SK-N-SH treated with all-trans-retinoic acid at 6 μM for 48 hours (cell line): ENCODE data around the gene SYDE1.

ENCODE experiments used
- ATAC-seq: fragments of 200-7000 bp; cut with Tn5 transposase; 3 replicates; pipeline ENCODE4 v1.9.1; 2020; ENCODE audit warnings: mild to moderate bottlenecking, moderate library complexity
- CREB5 ChIP-seq: fragments of 250-450 bp; sonication (Bioruptor Pico); IDR thresholded peaks from 2 replicates; pipeline ENCODE4 v1.5.1; 2020; ENCODE audit warnings: low read depth, mild to moderate bottlenecking, moderate library complexity
- CSDC2 ChIP-seq: fragments of 250-450 bp; sonication (Bioruptor Pico); IDR thresholded peaks from 2 replicates; pipeline ENCODE4 v1.5.0; 2020; ENCODE audit warnings: mild to moderate bottlenecking, moderate library complexity
- ESRRG ChIP-seq: fragments of 250-450 bp; sonication (Bioruptor Pico); IDR thresholded peaks from 2 replicates; pipeline ENCODE4 v1.6.1; 2021; ENCODE audit warnings: mild to moderate bottlenecking
- ISL1 ChIP-seq: fragments of 250-450 bp; sonication (Bioruptor Pico); IDR thresholded peaks from 2 replicates; pipeline ENCODE4 v2.1.2; 2022; ENCODE audit warnings: mild to moderate bottlenecking, moderate library complexity
- OSR1 ChIP-seq: fragments of 250-450 bp; sonication (Bioruptor Pico); IDR thresholded peaks from 2 replicates; pipeline ENCODE4 v1.8.0; 2022; ENCODE audit warnings: moderate library complexity, mild to moderate bottlenecking, inconsistent platforms
- PATZ1 ChIP-seq: fragments of 250-450 bp; sonication (Bioruptor Pico); IDR thresholded peaks from 2 replicates; pipeline ENCODE4 v1.8.0; 2020; ENCODE audit warnings: mild to moderate bottlenecking, moderate library complexity, borderline replicate concordance
- PPARA ChIP-seq: fragments of 250-450 bp; sonication (Bioruptor Pico); IDR thresholded peaks from 2 replicates; pipeline ENCODE4 v1.5.0; 2020; ENCODE audit warnings: mild to moderate bottlenecking, borderline replicate concordance
- SNAI2 ChIP-seq: fragments of 250-450 bp; sonication (Bioruptor Pico); IDR thresholded peaks from 2 replicates; pipeline ENCODE4 v1.5.0; 2020; ENCODE audit warnings: mild to moderate bottlenecking, moderate library complexity
- TCF4 ChIP-seq: fragments of 250-450 bp; sonication (Bioruptor Pico); IDR thresholded peaks from 2 replicates; pipeline ENCODE4 v1.8.0; 2021; ENCODE audit warnings: mild to moderate bottlenecking, moderate library complexity, borderline replicate concordance
- TSHZ2 ChIP-seq: fragments of 250-450 bp; sonication (Bioruptor Pico); IDR thresholded peaks from 2 replicates; pipeline ENCODE4 v1.5.0; 2020; ENCODE audit warnings: mild to moderate bottlenecking, moderate library complexity
- ZC3H10 ChIP-seq: fragments of 250-450 bp; sonication (Bioruptor Pico); IDR thresholded peaks from 2 replicates; pipeline ENCODE4 v1.5.1; 2021; ENCODE audit warnings: mild to moderate bottlenecking, moderate library complexity
- ZFP30 ChIP-seq: fragments of 450-650 bp; formaldehyde crosslinking; IDR thresholded peaks from 2 replicates; pipeline ENCODE4 v1.5.0; 2022; ENCODE audit warnings: mild to moderate bottlenecking, moderate library complexity
- ZNF565 ChIP-seq: fragments of 450-650 bp; formaldehyde crosslinking; conservative IDR thresholded peaks from 2 replicates; pipeline ENCODE4 v1.5.0; 2020; ENCODE audit warnings: low read depth, mild to moderate bottlenecking, moderate library complexity
- ZNF70 ChIP-seq: fragments of 450-650 bp; formaldehyde crosslinking; IDR thresholded peaks from 2 replicates; pipeline ENCODE4 v1.5.0; 2020; ENCODE audit warnings: mild to moderate bottlenecking, moderate library complexity
- ZNF8 ChIP-seq: fragments of 450-650 bp; formaldehyde crosslinking; IDR thresholded peaks from 2 replicates; pipeline ENCODE4 v1.5.0; 2020; ENCODE audit warnings: mild to moderate bottlenecking, moderate library complexity

Gene SYDE1

GRCh38 chr19:15123900-15124299 lies 16.7 kb downstream of the SYDE1 start:
- ATAC-seq: peak; percentile 4; the same call in 1 of the 3 replicates
- TF ChIP-seq PPARA (CRISPR knock-in tag) (no peak), ZNF70 (CRISPR knock-in tag) (no peak), ISL1 (CRISPR knock-in tag) (no peak), ZC3H10 (CRISPR knock-in tag) (no peak), TSHZ2 (CRISPR knock-in tag) (no peak), ZNF565 (CRISPR knock-in tag) (no peak), OSR1 (CRISPR knock-in tag) (no peak)

GRCh38 chr19:15124572-15125231 lies 17.5 kb downstream of the SYDE1 start:
- TF ChIP-seq CSDC2 (CRISPR knock-in tag) (no peak), ZNF8 (CRISPR knock-in tag) (no peak), CREB5 (CRISPR knock-in tag) (no peak), PATZ1 (CRISPR knock-in tag) (no peak), ESRRG (CRISPR knock-in tag) (no peak), SNAI2 (CRISPR knock-in tag) (no peak), TCF4 (no peak)
- TF ChIP-seq, all 23 proteins: peak for 0
- peak; percentile 22 for ATAC-seq

- no peak for TF ChIP-seq ZFP30 (CRISPR knock-in tag)
- TF ChIP-seq CSDC2 (CRISPR knock-in tag): 0 out of 2 replicates have a peak, but pooled peaks have one; percentile 50
- no peak for TF ChIP-seq SNAI2 (CRISPR knock-in tag)
- 0 out of 2 replicates have a peak, but pooled peaks have one; percentile 27 for TF ChIP-seq PATZ1 (CRISPR knock-in tag)
- TF ChIP-seq ESRRG (CRISPR knock-in tag): 0 out of 2 replicates have a peak, but pooled peaks have one; percentile 29
- TF ChIP-seq TSHZ2 (CRISPR knock-in tag): 0 out of 2 replicates have a peak, but pooled peaks have one; percentile 33
- peak; percentile 92 for ATAC-seq
Measured at GRCh38 chr19:15125232-15126067, 18.2 kb downstream of the SYDE1 start.
